Measurements from ENCODE around the gene CCDC6.
"Not testable (repeated sequence)": the region's sequence is repeated elsewhere in the genome, so short reads cannot be mapped to it uniquely, and the experiment has no call there.

CCDC6 gene

GRCh38 chr10:59879363-59879913, 26.9 kb downstream of the CCDC6 start:
- no peak for DNase-seq

DNA sequence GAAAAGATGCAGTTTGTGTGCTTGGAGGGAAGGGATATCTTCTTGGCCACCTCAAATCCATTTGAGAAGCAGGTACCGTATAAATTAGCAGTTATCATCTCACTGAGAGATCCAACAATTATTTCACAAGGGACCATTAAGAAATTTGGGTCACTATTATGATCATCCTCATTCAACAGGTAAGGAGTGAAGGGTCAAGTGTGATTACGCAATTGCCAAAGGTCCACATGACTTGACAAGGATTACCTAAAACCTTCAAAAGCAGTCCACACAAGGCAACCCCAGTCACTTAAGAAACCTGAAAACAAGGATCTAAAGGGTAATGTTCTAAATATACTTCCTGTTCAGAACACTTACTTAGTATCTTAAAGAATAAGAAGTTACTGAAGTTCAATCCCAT, 27.4 kb downstream of the CCDC6 start:
- DNase-seq = no peak

DNA sequence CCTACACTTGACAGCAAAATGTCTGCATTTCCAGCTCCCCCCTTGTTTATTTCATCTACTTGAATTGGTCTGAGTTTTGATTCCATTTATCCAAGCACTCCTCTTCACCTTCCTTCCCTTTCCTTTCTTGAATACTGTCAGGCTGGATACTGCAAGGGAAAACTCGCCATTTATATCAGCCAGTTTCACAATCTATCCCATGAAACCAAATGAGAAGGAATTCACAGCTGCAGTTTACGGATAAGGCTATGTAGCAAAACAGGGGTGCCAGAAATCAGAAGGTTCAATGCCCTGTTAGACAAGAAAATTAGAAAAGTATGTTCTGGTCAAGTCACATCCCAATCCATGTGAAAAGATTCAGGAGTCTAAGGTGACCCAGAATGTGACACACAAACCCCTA, 28.1 kb downstream of the CCDC6 start:
- no peak for DNase-seq

- DNase-seq = no peak
Measured at GRCh38 chr10:59877191-59877671, 29.1 kb downstream of the CCDC6 start.

DNA sequence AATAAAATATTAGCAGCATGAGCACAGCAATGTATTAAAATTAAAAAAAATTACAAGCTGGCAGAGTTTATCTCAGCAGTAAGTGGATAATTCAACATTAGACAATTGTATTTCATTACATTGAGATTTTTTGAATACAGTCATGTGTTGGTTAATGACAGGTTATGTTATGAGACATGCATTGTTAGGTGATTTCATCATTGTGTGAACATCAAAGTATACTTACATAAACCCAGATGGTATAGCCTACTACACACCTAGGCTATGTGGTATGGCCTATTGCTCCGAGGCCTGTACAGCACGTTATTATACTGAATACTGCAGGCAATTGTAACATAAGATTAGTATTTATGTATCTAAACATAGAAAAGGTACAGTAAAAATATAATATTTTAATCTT, 29.7 kb downstream of the CCDC6 start:
- DNase-seq = no peak

DNA sequence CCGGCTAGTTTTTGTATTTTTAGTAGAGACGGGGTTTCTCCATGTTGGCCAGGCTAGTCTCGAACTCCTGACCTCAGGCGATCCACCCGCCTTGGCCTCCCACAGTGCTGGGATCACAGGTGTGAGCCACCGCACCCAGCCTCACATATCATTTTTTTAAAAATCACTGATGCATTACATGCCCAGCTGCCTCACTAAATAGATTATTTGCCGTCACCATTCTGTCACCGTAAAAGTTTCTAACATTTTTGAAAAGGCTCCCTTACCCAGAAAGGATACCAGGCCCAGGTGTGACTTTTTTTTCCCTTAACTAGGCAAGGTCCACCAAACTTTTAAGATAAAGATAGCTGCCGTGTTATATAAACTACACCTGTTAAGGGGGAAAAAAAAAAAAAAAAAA, 30.1 kb downstream of the CCDC6 start:
- DNase-seq = not testable (repeated sequence)

GRCh38 chr10:59873896-59874295, 32.5 kb downstream of the CCDC6 start:
- DNase-seq = no peak

- DNase-seq = no peak
Measured at GRCh38 chr10:59872892-59873463, 33.4 kb downstream of the CCDC6 start.

GRCh38 chr10:59870152-59870551, 36.2 kb downstream of the CCDC6 start:
- no peak for DNase-seq

DNA sequence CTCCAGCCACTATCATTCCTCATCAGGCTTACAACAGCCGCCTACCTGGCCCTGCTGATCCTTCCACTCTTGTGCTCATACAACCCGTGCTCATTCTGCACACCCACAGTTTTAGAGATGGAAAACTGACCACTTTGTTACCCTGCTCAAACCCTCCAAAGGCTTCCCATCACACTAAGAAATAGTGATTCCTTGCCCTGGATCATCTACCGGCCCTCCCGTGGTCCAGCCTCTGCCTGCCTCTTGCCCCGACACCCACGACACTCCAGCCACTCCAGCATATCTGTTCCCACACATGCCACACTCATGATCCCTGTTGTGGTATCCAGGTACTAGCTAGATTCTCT, 36.8 kb downstream of the CCDC6 start:
- no peak for DNase-seq

- no peak for DNase-seq
Measured at GRCh38 chr10:59868696-59869593, 37.4 kb downstream of the CCDC6 start.

DNA sequence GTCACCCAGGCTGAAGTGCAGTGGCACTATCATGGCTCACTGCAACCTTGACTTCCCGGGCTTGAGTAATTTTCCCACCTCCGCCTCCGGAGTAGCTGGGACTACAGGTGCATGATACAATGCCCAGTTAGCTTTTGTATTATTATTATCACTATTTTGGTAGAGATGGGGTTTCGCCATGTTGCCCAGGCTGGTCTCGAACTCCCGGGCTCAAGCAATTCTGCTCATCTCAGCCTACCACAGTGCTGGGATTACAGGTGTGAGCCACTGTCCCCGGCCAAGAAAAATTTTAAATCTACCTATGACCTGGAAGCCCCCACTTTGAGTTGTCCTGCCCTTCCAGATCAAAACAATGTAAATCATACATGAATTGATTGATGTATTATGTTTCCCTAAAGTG, 38.8 kb downstream of the CCDC6 start:
- no peak for DNase-seq

- no peak for DNase-seq
Measured at GRCh38 chr10:59865101-59865500, 41.3 kb downstream of the CCDC6 start.

- no peak for DNase-seq
Measured at GRCh38 chr10:59864141-59864962, 42.0 kb downstream of the CCDC6 start.

DNA sequence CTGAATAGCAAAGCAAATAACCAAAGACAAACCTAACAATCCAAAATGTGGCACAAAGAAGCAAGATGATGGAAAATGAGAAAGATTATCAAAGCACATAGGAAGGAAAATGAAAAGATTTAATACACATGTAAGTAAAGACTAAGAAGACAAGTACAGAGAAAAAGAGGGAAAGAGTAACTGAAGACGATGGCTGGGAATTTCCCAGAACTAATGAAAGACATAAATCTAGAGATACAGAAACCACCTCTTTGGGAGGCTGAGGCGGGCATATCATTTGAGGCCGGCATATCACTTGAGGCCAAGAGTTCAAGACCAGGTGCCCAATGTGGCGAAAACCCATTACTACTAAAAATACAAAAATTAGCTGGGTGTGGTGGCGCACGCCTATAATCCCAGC, 46.8 kb downstream of the CCDC6 start:
- DNase-seq = no peak

DNA sequence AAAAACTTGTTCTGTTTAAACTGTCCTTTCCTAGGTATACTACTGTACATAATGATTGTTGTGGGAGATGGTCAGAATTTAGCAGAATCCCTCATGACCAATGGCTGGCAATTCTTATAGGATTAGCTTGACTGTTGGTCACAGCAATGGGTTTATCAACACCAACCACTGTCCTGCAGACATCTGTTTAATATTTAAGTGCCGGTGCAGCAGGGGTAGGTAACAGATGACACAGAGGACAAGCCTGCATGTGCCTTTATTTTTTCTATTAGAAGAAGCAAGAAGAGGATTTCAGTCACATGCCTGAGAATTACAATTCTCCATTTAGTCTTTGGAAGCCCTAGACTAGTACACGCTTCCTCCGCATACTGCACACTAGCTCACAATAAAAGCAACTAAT, 48.4 kb downstream of the CCDC6 start:
- DNase-seq = no peak

DNA sequence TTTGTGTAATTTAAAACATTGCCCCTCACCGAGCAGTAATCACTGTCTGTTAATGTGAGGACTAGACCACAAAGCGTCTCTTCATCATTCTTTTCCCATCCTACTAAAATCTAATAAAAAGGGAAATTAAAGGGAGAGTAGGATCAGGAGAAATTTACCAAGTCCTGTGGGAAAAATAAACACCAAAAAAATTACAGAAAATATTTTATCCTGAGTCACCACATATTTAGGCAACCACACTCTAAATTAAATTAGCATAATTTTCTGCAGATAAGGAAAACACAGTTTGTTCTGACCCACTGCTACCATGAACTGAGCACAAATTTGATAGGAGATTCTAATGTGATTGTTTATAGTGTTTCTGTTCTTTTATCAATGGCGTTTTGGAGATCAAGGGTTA, 49.3 kb downstream of the CCDC6 start:
- DNase-seq = no peak

GRCh38 chr10:59856104-59856503, 50.3 kb downstream of the CCDC6 start:
- no peak for DNase-seq

DNA sequence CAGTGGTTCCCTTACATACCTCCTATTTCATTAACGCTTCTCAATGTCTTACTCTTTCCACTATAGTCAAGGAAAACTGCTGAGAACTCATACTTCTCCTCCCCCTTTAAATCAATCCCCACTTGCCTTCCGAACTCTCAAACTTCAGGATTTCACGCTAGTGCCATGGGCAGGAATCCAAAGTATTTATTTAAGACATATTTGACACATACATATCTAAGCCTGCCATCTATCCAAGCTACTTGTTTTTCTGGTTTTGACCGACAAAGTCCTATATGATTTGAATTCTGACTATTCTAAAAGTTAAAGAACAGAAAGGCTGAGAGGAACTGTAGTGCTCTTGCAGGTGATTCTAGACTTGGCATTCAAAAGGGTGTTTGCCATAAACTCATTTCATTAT, 51.8 kb downstream of the CCDC6 start:
- no peak for DNase-seq

DNA sequence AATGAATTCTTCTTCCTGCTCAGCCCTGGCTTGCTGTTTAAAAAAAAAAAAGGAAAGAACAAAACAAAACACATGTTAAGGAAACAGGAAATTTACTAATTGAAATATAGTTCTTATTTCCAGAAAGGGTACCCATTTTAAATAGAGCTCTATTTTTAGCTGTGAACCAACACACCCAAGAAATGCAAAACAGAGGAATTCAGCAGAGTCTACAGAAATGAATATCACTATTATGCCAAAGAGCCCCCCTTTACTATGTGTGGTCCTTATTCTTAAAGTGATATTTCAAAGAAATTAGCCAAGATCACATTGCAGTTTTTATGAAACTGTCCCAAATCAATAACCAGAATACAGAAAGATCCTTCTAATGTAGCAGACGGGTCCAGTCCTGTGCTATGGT, 53.7 kb downstream of the CCDC6 start:
- no peak for DNase-seq

DNA sequence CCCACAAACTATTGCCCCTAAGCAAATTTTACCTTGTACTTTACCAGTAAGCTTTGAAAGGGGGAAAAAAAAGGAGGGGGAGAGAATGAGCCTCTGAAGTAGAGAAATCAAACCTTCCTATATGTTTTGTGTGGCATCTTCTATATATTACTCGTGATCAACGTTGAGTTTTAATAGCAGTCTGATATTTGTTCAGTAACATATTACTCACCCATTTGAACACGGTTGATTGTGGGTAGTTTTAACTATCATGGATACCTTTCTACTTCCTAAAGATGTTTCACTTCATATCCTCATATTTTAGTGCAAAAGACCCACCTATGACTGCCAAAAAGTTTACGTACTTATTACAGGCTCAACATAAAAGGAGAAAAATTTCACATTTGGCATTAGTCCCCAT, 54.5 kb downstream of the CCDC6 start:
- DNase-seq = no peak

DNA sequence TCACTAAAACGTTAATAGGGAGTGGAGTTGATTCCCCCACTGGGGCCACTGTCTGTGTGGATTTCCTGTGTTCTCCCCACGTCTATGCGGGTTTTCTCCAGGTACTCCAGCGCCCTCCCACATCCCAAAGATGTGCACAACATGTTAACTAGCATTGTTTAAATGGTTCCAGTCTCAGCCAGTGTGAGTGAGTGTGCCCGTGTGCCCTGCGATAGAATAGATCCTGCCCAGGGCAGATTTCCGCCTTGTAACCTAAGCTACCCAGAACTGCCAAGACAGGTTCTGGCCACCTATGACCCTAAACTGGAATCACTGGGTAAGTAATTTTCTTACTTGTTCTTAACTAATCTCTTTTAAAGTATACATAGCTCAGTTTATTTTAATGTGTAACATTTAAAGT, 58.5 kb downstream of the CCDC6 start:
- DNase-seq = no peak

DNA sequence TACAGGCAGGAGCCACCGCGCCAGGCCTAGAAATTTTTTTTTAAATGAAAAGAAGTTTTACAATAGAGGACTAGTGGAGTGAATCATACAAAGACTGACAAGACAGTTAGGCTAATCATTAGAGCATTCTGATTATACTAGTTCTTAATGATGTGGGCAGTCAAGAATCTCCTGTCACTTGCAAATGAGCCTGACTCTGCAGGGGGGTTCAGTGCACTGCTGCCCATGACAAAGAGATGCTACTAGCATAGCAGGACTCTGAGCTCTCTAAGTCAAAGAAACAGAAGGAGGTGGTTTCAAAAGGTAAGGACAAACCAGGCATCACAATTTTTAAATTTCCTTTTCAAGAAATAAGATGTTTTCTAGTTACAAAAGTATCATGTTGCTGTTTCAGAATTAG, 59.0 kb downstream of the CCDC6 start:
- DNase-seq = no peak

GRCh38 chr10:59844436-59844835, 61.9 kb downstream of the CCDC6 start:
- DNase-seq = no peak

All from GDM1 (cell line).